Activated CD4-positive, alpha-beta memory T cell treated with anti-CD3 and anti-CD28 coated beads for 36 hours (primary cell): Measurements from ENCODE around the gene C2CD3. TPM values are rescaled to one million over a fixed set of nuclear protein-coding genes. Genes with fewer than 3 reads are reported as not detected.

ENCODE experiments used
- CTCF ChIA-PET: fragments of 350-600 bp; sonication (Branson Sonifier 250); formaldehyde crosslinking; loops from one replicate; lab custom pipeline; 2021; ENCODE audit warnings: antibody characterized with exemption, inconsistent platforms; lab: Charles Lee
- POLR2A ChIA-PET: fragments of 350-600 bp; sonication (Branson Sonifier 250); formaldehyde crosslinking; loops from one replicate; lab custom pipeline; 2021; ENCODE audit warnings: antibody characterized with exemption; lab: Charles Lee
- DNase-seq: peaks from one replicate; pipeline ENCODE4 v3.0.0-alpha.2; 2020
- H3K27ac Mint-ChIP-seq: one replicate; pipeline ENCODE4 v1.8.0; 2021; ENCODE audit warnings: mixed read lengths
- H3K27me3 Mint-ChIP-seq: one replicate; pipeline ENCODE4 v1.8.0; 2021; ENCODE audit warnings: mixed read lengths
- H3K36me3 Mint-ChIP-seq: one replicate; pipeline ENCODE4 v1.8.0; 2021; ENCODE audit warnings: mixed read lengths
- H3K4me1 Mint-ChIP-seq: one replicate; pipeline ENCODE4 v1.8.0; 2021; ENCODE audit warnings: low read depth, mixed read lengths
- H3K4me3 Mint-ChIP-seq: one replicate; pipeline ENCODE4 v1.8.0; 2021; ENCODE audit warnings: mild to moderate bottlenecking, mixed read lengths
- H3K9me3 Mint-ChIP-seq: one replicate; pipeline ENCODE4 v1.8.0; 2021; ENCODE audit warnings: mixed read lengths
- intact Hi-C: fragments of 100-400 bp; cut with micrococcal nuclease; formaldehyde crosslinking; loops from one replicate; pipeline ENCODE4 v1.15.1; 2023
- total RNA-seq, 2 experiments: library from RNA; stranded (reverse); gene quantifications; one replicate each; pipeline ENCODE4 v1.2.3, GENCODE V29; 2021

The C2CD3 gene
- total RNA-seq, 2 experiments from 2014 or later: 22.6 to 24.7 TPM

DNA sequence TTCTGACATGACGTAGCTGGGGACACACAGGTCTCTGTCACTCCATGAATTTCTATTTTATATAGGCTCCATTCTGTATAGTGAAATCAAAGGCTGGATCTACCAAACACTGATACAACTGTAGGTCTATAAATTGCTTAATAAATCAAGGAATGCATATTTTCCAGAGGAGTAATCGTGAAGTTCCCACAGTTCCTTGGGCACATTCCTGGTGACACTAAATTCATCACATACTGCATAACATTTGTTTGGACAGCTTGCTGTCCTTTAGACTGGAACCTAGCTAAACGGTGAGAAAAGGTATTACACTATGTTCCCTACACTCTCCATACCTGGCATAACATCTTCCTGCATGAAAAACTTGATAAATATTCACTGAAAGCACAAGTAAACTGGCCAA lies 120.3 kb downstream of the C2CD3 start:
- Mint-ChIP-seq H3K27ac (no peak overlapping the region), H3K27me3 (no peaks in the 10 kb centered on the region), H3K4me3 (no peak overlapping the region), H3K9me3 (no peaks in the 10 kb centered on the region), H3K36me3 (peaks cover 17% of the 10 kb centered on the region), H3K4me1 (no peaks in the 10 kb centered on the region)
- CTCF ChIA-PET: no interaction called here
- intact Hi-C loops: no loop called here
- POLR2A ChIA-PET: no interaction called here
- DNase-seq: no peak

DNA sequence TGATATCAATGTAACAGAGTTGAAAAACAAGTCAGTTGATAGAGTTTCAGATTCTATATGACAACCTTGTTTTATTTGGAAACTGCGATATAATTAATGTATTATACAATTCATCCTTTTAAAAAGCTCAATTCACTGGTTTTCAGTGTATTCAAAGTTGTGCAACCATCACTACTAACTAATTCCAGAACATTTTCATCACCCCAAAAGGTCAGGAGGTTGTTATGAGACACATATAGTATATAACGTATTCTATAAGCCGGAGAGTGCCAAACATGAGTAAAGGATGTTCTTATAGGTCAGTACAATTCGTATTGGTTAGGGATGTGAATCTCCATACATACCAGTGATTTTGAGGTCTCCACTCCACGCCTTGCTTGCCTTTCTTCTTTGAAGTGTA lies 121.8 kb downstream of the C2CD3 start:
- Mint-ChIP-seq H3K27me3 (no peaks in the 10 kb centered on the region), H3K36me3 (peaks cover 14% of the 10 kb centered on the region), H3K27ac (no peak overlapping the region), H3K9me3 (no peaks in the 10 kb centered on the region), H3K4me1 (no peaks in the 10 kb centered on the region), H3K4me3 (no peak overlapping the region)
- ChIA-PET POLR2A (no interaction called here), CTCF (interaction anchor here (0.6 kb wide), 1 partner anchor 68 kb away, joined by 3 read pairs; no protein-coding TSS in a partner anchor)
- DNase-seq: no peak
- intact Hi-C loops: no loop called here

DNA sequence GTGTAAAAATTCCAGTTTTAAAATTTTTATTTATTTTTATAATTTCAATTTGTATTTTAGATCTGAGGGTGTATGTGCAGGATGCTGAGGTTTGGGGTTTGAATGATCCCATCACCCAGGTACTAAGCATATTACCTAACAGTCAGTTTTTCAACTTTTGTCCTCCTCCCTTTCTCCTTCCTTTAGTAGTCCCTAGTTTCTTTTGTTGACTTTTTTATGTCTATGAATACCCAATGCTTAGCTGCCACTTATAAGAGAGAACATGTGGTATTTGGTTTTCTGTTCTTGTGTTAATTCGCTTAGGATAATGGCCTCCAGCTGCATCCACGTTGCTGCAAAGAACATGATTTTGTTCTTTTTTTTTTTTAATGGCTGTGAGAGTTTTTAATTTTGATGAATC lies 126.3 kb downstream of the C2CD3 start:
- intact Hi-C loops: no loop called here
- no peaks in the 10 kb centered on the region for H3K9me3 Mint-ChIP-seq
- no peak for DNase-seq
- H3K4me1 Mint-ChIP-seq: no peaks in the 10 kb centered on the region
- ChIA-PET POLR2A (no interaction called here), CTCF (interaction anchor here (0.6 kb wide), 1 partner anchor 90 kb away, joined by 6 read pairs; no protein-coding TSS in a partner anchor)
- no peaks in the 10 kb centered on the region for H3K27me3 Mint-ChIP-seq
- no peak overlapping the region for H3K4me3 Mint-ChIP-seq
- H3K36me3 Mint-ChIP-seq: peaks cover 21% of the 10 kb centered on the region
- no peak overlapping the region for H3K27ac Mint-ChIP-seq

DNA sequence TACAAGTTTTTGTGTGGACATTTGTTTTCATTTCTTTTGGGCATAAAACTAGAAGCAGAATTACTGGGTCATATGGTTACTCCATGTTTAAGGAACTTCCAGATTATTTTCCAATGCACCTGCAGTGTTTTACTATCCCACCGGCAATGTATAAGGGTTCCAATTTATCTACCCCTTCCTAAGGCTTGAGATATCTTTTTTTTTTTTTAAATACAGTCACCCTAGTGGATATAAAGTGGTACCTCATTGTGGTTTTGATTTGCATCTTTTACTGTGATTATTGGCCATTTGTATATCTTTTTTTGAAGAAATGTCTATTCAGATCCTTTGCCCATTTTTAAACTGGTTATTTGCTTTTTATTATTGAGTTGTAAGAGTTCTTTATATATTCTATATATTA lies 127.4 kb downstream of the C2CD3 start:
- no peaks in the 10 kb centered on the region for H3K9me3 Mint-ChIP-seq
- no peak overlapping the region for H3K27ac Mint-ChIP-seq
- DNase-seq: no peak
- ChIA-PET POLR2A (no interaction called here), CTCF (no interaction called here)
- intact Hi-C loops: no loop called here
- H3K4me3 Mint-ChIP-seq: no peak overlapping the region
- H3K4me1 Mint-ChIP-seq: no peaks in the 10 kb centered on the region
- peaks cover 20% of the 10 kb centered on the region for H3K36me3 Mint-ChIP-seq
- no peaks in the 10 kb centered on the region for H3K27me3 Mint-ChIP-seq

DNA sequence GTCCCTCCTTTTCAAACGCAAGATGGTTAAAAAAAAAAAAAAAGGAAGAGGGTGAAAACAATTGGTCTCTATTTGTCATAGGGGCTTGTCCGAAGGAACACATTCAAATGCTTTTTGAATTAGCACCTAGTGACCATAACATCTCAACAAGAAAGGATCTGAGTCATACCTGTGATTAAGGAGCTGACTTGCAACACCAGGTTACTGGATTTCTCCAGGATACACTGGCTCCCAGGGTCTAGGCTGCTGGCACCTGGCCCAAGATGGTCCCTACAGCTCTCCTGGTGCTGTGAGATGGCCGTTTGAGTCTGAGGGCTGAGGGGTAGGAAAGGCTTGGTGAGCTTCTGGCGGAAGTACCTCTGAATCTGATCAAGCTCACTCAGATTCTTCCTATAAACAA lies 133.5 kb downstream of the C2CD3 start:
- ChIA-PET POLR2A (interaction anchor here (0.6 kb wide), 1 partner anchor 40 kb away, joined by 3 read pairs; no protein-coding TSS in a partner anchor), CTCF (no interaction called here)
- Mint-ChIP-seq H3K27me3 (no peaks in the 10 kb centered on the region), H3K27ac (no peak overlapping the region), H3K4me3 (no peak overlapping the region), H3K4me1 (peaks cover 6% of the 10 kb centered on the region), H3K36me3 (peaks cover 23% of the 10 kb centered on the region), H3K9me3 (no peaks in the 10 kb centered on the region)
- DNase-seq: no peak
- intact Hi-C loops: no loop called here

DNA sequence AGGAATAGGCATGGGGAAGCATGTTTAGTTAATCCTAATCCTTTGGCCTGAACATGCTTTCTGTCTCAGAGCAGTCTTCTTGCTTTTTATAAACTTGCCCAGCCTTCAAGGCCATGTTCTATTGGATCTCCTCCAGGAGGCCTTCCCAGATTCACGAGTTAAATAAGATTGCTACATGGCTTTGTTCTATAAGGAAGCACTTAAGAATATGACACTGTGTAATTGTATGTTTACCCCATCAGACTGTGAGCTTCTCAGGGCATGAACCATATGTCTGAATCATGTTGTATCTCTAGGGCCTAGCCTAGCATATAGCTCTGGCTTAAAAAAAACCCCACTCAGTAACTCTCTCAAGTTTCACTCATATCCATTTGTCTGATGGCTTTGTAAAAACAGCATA lies 135.5 kb downstream of the C2CD3 start:
- no peak overlapping the region for H3K4me3 Mint-ChIP-seq
- H3K27me3 Mint-ChIP-seq: no peaks in the 10 kb centered on the region
- POLR2A ChIA-PET: no interaction called here
- H3K4me1 Mint-ChIP-seq: peaks cover 24% of the 10 kb centered on the region
- H3K36me3 Mint-ChIP-seq: peaks cover 18% of the 10 kb centered on the region
- no peak overlapping the region for H3K27ac Mint-ChIP-seq
- CTCF ChIA-PET: interaction anchor here (0.6 kb wide), 1 partner anchor 71 kb away, joined by 3 read pairs; no protein-coding TSS in a partner anchor
- DNase-seq: no peak
- no peaks in the 10 kb centered on the region for H3K9me3 Mint-ChIP-seq
- intact Hi-C loops: no loop called here

DNA sequence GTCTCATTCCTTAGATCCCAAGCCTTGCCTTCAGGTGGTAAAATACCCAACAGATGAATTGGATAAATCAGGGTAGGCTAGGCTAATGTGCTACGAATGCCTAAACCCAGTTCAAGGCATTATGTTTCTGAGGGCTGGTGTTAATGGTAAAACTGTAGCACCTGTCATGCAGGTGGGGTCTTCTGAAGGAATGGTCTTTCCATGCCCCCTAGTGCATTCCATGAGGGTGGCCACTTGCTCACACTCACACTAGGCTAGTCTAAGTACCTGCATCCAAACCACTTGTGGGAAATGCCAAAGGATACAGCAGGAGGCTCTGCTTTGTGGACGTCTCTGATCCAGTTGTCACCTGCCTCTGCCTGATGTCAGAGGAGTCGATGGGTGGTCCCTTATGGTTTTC lies 137.8 kb downstream of the C2CD3 start:
- ChIA-PET POLR2A (interaction anchor here (2.4 kb wide), 1 partner anchor 53 kb away, joined by 8 read pairs; no protein-coding TSS in a partner anchor), CTCF (interaction anchor here (2.3 kb wide), 1 partner anchor 69 kb away, joined by 11 read pairs; no protein-coding TSS in a partner anchor)

DNA sequence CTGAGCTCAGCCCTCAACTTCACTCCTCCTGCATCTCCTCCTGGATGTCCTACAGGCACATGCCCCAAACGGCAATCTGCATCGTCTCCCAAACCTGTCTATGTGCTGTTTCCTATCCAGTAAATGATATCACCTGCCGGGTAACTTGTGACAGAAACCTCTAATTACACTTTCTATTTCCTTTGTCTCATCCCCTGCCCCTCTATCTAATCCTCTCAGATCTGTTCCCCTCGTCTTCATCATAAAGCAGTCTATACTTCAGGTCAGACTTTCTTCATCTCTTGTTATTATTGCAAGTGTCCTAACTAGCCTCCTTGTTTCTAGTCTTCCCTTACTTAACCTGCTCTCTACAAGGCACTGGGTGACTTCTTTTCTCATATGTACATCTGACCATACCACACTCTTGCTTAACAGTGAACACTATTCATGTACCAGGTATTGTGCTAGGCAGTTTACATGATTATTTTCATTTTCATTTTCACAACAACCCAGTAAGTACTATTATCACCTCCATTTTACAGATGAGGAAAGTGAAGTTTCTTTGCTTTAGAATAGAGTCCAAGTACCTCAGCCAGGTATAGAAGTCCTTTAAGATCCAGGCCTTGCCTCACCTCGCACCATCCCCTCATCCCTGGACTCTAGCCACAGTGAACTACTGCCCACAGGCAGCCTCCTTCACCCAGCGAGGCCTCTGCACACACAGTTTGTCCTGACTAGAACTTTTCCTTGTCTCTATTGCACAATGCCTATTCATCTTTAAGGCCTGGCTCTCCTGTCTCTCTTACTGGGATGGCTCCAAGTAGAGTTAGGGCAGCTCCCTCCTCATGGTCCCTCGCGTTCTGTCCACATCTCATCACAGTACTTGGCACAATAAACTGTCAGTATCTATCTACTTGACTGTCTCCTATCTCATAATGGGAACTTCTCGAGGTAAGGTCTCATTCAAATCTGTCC lies 139.8 kb downstream of the C2CD3 start:
- Mint-ChIP-seq H3K27ac (peak overlapping the region; percentile 77), H3K9me3 (no peaks in the 10 kb centered on the region), H3K27me3 (no peaks in the 10 kb centered on the region), H3K36me3 (peaks cover 16% of the 10 kb centered on the region), H3K4me3 (peak overlapping the region; percentile 57), H3K4me1 (peaks cover 41% of the 10 kb centered on the region)
- intact Hi-C loops: loop anchor here (1.0 to 5.0 kb wide), 3 partner anchors 41 to 141 kb away; partner anchors contain the start of genes C2CD3 and PPME1
- CTCF ChIA-PET: no interaction called here
- DNase-seq: no peak
- POLR2A ChIA-PET: interaction anchor here (1.0 to 1.5 kb wide), 4 partner anchors 10 to 61 kb away, joined by 3 to 6 read pairs (median 4); partner anchors contain the start of gene UCP2

More for the DNA sequence above, 137.8 kb downstream of the C2CD3 start:
- Mint-ChIP-seq H3K9me3 (no peaks in the 10 kb centered on the region), H3K27me3 (no peaks in the 10 kb centered on the region), H3K36me3 (peaks cover 18% of the 10 kb centered on the region), H3K4me3 (no peak overlapping the region), H3K27ac (no peak overlapping the region), H3K4me1 (peaks cover 31% of the 10 kb centered on the region)
- no peak for DNase-seq
- intact Hi-C loops: loop anchor here (5.0 kb wide), 2 partner anchors 39 to 139 kb away; partner anchors contain the start of genes C2CD3 and PPME1

DNA sequence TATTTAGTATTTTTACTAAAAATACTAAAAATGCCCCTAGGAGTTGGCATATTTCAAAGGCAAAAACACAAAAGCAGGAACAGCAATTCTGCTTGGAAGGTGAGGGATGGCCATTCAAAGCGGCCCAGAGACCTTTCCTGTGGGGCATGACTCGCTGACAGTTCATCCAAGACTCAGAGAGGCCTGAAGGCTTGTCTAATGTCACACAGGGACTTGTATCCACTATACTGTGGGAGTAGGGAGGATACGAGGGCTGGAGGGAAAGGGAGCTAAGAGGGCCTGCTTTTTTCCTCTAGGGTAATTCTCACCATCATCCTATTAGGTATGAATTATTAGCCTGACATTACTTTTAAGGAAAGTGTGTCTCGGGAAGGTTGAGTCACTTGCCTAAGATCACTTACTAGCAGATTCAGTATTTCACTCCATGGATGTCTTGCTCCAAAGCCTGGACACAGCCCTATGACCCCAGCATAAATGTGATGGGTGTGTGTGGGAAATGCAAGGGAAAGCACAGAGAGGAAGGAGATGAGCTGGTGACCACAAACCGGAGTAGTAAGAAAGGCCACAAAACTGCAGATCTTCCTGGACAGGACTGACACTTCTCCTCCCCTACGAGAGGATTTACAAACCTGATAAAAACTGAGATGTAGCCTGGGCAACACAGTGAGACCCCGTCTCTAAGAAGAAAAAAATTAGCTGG lies 145.2 kb downstream of the C2CD3 start:
- CTCF ChIA-PET: no interaction called here
- peak; percentile 45 for DNase-seq
- peaks cover 20% of the 10 kb centered on the region for H3K36me3 Mint-ChIP-seq
- intact Hi-C loops: loop anchor here (1.0 to 5.0 kb wide), 3 partner anchors 15 to 62 kb away; no protein-coding TSS in a partner anchor
- H3K27me3 Mint-ChIP-seq: no peaks in the 10 kb centered on the region
- peaks cover 47% of the 10 kb centered on the region for H3K4me1 Mint-ChIP-seq
- H3K9me3 Mint-ChIP-seq: no peaks in the 10 kb centered on the region
- H3K27ac Mint-ChIP-seq: peak overlapping the region; percentile 52
- POLR2A ChIA-PET: interaction anchor here (0.9 to 3.8 kb wide), 5 partner anchors 31 to 54 kb away, joined by 3 to 17 read pairs (median 5); partner anchors contain the start of gene UCP2
- H3K4me3 Mint-ChIP-seq: no peak overlapping the region

DNA sequence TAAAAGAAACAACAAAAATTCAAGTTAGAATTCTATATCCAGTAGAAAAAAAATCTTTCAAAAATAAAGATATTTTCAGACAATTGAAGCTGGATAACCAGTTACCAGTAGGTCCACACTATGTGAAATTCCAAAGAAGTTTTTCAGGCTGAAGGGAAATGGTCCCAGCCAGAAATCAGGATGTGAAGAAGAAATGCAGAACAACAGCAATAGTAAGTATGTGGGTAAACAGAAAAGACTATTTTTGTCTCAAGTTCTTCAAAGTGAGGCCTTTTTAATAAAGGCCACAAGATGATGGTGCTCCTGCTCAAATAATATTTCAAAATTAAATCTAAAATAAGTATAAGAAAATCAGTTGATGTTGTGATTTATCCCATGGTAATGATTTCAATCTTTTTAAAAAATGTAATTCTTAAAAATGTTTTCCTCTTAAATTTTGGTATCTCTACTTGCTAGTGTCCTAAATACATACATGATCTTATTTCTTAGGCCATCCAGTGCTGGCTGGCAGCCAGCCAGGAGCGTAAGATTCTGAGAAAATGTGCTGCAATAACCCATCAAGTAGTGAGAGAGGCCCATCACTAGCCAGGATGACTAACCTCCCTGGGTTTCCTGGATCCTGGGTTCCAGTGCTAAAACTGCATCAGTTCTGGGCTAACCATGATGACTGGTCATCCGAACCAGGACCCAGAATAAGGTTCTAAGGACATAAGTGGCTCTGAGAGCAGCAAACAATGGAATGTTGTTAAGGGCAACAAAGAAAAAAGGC lies 146.4 kb downstream of the C2CD3 start:
- H3K4me1 Mint-ChIP-seq: peaks cover 38% of the 10 kb centered on the region

DNA sequence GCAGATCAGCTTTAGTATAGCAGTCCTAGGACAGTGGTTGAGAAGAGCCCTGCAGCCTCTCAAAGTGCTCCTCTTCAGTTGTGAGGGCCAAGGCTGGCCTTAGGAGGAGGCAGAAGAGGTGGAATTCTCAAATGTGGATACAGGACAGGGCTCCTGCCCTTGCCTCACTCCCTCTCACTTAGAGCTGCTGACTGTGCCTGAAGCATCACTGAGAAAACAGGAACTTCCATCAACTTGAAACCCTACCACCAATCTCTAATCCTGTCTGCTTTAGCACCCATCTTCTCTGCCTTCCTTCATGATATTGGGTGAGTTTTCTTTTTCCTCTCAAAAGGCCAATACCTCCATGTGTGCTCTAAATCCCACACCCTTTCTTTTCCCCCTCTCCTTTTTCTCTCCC lies 147.5 kb downstream of the C2CD3 start:
- ChIA-PET CTCF (no interaction called here), POLR2A (no interaction called here)
- Mint-ChIP-seq H3K27me3 (no peaks in the 10 kb centered on the region), H3K9me3 (no peaks in the 10 kb centered on the region), H3K4me1 (peaks cover 36% of the 10 kb centered on the region), H3K36me3 (peaks cover 16% of the 10 kb centered on the region), H3K4me3 (no peak overlapping the region), H3K27ac (no peak overlapping the region)
- intact Hi-C loops: no loop called here
- DNase-seq: no peak

More for the DNA sequence above, 146.4 kb downstream of the C2CD3 start:
- CTCF ChIA-PET: no interaction called here
- peak; percentile 83 for DNase-seq
- Mint-ChIP-seq H3K9me3 (no peaks in the 10 kb centered on the region), H3K4me3 (no peak overlapping the region), H3K27me3 (no peaks in the 10 kb centered on the region), H3K27ac (peak overlapping the region; percentile 61), H3K36me3 (peaks cover 16% of the 10 kb centered on the region)
- intact Hi-C loops: loop anchor here (5.0 kb wide), 1 partner anchor 63 kb away; no protein-coding TSS in a partner anchor
- POLR2A ChIA-PET: no interaction called here
